Brain microvascular endothelial cell (primary cell): ENCODE data around the gene AGK.

Experiments
- DNase-seq: peaks from one replicate; pipeline ENCODE4 v3.0.0-alpha.2; 2020
- H3K27ac ChIP-seq: fragments of 250-450 bp; sonication (Bioruptor Pico); 2 replicates; pipeline ENCODE4 v1.5.1; 2020; ENCODE audit warnings: mild to moderate bottlenecking, moderate library complexity
- H3K27me3 ChIP-seq: fragments of 250-450 bp; sonication (Bioruptor Pico); replicated peaks from 2 replicates; pipeline ENCODE4 v1.5.1; 2020; ENCODE audit warnings: mild to moderate bottlenecking
- H3K36me3 ChIP-seq: fragments of 250-450 bp; sonication (Bioruptor Pico); replicated peaks from 2 replicates; pipeline ENCODE4 v1.5.1; 2020; ENCODE audit warnings: mild to moderate bottlenecking
- H3K4me3 ChIP-seq: 2 replicates; pipeline ENCODE4 v1.5.1; 2011; ENCODE audit warnings: low read depth, mild to moderate bottlenecking, control low read depth, low read length, moderate library complexity
- in situ Hi-C: cut with HindIII; loops from 2 replicates; pipeline ENCODE4 v1.10.0; 2017; ENCODE audit warnings: low sequenced_read_pairs, low pct_ligation_motif_present
- TF ChIP-seq, protein P1 (sequence below): IDR thresholded peaks from 2 replicates; pipeline ENCODE4 v1.5.1; 2011; ENCODE audit warnings: low read depth, mild to moderate bottlenecking, moderate library complexity, low read length, control low read depth, inconsistent platforms; ENCODE audit errors: missing control alignments

Gene AGK

GRCh38 chr7:141610671-141611070 is 59.5 kb downstream of the AGK start:
- in situ Hi-C loops: no loop called here
- Histone ChIP-seq H3K27ac (no peak overlapping the region), H3K36me3 (peaks cover 5% of the 10 kb centered on the region), H3K4me3 (no peak overlapping the region), H3K27me3 (no peaks in the 10 kb centered on the region)
- DNase-seq: no peak
- TF ChIP-seq, protein P1, sequence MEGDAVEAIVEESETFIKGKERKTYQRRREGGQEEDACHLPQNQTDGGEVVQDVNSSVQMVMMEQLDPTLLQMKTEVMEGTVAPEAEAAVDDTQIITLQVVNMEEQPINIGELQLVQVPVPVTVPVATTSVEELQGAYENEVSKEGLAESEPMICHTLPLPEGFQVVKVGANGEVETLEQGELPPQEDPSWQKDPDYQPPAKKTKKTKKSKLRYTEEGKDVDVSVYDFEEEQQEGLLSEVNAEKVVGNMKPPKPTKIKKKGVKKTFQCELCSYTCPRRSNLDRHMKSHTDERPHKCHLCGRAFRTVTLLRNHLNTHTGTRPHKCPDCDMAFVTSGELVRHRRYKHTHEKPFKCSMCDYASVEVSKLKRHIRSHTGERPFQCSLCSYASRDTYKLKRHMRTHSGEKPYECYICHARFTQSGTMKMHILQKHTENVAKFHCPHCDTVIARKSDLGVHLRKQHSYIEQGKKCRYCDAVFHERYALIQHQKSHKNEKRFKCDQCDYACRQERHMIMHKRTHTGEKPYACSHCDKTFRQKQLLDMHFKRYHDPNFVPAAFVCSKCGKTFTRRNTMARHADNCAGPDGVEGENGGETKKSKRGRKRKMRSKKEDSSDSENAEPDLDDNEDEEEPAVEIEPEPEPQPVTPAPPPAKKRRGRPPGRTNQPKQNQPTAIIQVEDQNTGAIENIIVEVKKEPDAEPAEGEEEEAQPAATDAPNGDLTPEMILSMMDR: no peak

DNA sequence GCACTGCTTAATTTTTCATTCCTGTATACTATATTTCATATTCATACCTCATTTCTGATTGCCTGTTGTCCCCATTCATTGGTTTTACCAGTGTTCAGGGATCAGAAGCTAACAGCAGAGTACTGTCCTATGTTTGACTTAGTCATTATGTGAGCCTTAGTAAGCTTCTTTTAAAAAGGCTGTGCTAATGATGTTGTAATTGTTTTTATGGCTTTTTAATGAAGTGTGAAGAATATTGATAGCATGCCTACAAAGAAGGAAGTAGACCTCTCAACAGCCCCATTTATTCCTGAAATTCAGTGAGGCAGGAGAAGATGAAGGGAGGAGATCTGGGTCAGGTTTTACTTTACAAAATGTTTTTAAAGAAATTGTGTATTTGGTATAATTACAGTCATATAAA is 61.7 kb downstream of the AGK start:
- no peak for DNase-seq
- H3K36me3 ChIP-seq: peaks cover 5% of the 10 kb centered on the region
- H3K27ac ChIP-seq: no peak overlapping the region
- H3K4me3 ChIP-seq: no peak overlapping the region
- no peaks in the 10 kb centered on the region for H3K27me3 ChIP-seq
- in situ Hi-C loops: no loop called here
- TF ChIP-seq, protein P1: no peak

GRCh38 chr7:141617280-141617679 is 66.1 kb downstream of the AGK start:
- DNase-seq: no peak
- TF ChIP-seq, protein P1: no peak
- Histone ChIP-seq H3K27me3 (no peaks in the 10 kb centered on the region), H3K36me3 (no peaks in the 10 kb centered on the region), H3K4me3 (no peak overlapping the region), H3K27ac (no peak overlapping the region)
- in situ Hi-C loops: no loop called here

GRCh38 chr7:141619745-141620144 is 68.5 kb downstream of the AGK start:
- H3K36me3 ChIP-seq: peaks cover 6% of the 10 kb centered on the region
- TF ChIP-seq, protein P1: no peak
- in situ Hi-C loops: no loop called here
- H3K27ac ChIP-seq: no peak overlapping the region
- no peak overlapping the region for H3K4me3 ChIP-seq
- no peaks in the 10 kb centered on the region for H3K27me3 ChIP-seq
- DNase-seq: no peak

GRCh38 chr7:141624763-141625162 is 73.6 kb downstream of the AGK start:
- Histone ChIP-seq H3K27ac (no peak overlapping the region), H3K4me3 (no peak overlapping the region), H3K27me3 (no peaks in the 10 kb centered on the region), H3K36me3 (peaks cover 6% of the 10 kb centered on the region)
- DNase-seq: peak; percentile 6
- TF ChIP-seq, protein P1: no peak
- in situ Hi-C loops: no loop called here

DNA sequence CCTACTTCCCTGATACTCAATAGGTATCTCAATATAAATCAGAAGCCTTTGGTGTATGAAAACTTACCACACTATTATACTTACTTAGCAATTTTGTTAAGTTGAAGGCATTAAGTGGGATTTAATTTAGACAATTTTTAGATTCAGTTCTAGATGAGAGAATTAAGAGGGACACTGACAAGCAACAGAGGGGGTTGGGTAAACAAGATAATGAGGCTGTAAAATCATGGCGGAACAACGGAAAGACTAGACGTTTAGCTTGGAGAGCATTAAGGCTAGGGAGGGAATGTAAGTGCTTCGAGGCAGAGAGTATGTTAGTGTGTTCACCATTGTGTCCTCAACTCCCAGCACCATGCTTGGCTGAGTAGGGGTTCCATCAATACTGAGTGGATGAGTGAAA is 79.4 kb downstream of the AGK start:
- TF ChIP-seq, protein P1: no peak
- Histone ChIP-seq H3K36me3 (no peaks in the 10 kb centered on the region), H3K27ac (no peak overlapping the region), H3K27me3 (no peaks in the 10 kb centered on the region), H3K4me3 (no peak overlapping the region)
- DNase-seq: no peak
- in situ Hi-C loops: no loop called here
